Stomach (tissue), 4 donors: Measurements from ENCODE around the gene SBF2.

ENCODE experiments used
- EP300 ChIP-seq: sonication (generic); formaldehyde crosslinking; IDR thresholded peaks from one replicate; pipeline ENCODE4 v1.6.1; 2017; ENCODE audit warnings: antibody characterized with exemption
- POLR2A ChIP-seq, 4 donors: fragments of 450-650 bp; IDR thresholded peaks; one replicate each; pipeline ENCODE4 v1.6.1; 2016; ENCODE audit warnings: antibody characterized with exemption in 4 of 4, control low read depth in 2 of 4, mild to moderate bottlenecking in 1 of 4, moderate library complexity in 1 of 4
- TF ChIP-seq, protein P1 (sequence below), 7 experiments: fragments of 450-650 bp in 4 of 7; fragments of 200-600 bp in 3 of 7; sonication (generic) in 3 of 7; IDR thresholded peaks; one replicate each; pipeline ENCODE4 v1.5.1; 2016 to 2019; ENCODE audit warnings: antibody characterized with exemption in 7 of 7, control low read depth in 2 of 7, mild to moderate bottlenecking in 1 of 7

DNA sequence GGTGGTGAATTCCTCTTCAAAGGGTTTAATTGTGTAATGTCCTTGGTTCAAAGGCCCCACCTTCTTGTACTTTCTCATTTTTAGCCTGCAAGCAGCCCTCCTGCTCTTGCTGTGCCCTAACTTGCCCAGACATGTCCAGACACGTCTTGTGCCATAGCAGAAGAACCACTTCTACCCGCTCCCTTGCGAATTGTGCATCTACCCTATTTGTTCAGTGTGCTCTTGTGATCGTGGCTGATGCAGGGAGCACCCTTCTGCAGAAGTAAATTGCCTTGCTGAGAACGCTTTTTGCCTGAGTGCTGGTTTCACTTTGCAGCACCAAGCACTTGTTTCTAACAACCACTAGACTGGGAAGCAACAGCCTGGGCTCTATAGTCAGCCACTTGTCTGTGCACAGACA lies 249.4 kb downstream of the SBF2 start:
- TF ChIP-seq, protein P1, sequence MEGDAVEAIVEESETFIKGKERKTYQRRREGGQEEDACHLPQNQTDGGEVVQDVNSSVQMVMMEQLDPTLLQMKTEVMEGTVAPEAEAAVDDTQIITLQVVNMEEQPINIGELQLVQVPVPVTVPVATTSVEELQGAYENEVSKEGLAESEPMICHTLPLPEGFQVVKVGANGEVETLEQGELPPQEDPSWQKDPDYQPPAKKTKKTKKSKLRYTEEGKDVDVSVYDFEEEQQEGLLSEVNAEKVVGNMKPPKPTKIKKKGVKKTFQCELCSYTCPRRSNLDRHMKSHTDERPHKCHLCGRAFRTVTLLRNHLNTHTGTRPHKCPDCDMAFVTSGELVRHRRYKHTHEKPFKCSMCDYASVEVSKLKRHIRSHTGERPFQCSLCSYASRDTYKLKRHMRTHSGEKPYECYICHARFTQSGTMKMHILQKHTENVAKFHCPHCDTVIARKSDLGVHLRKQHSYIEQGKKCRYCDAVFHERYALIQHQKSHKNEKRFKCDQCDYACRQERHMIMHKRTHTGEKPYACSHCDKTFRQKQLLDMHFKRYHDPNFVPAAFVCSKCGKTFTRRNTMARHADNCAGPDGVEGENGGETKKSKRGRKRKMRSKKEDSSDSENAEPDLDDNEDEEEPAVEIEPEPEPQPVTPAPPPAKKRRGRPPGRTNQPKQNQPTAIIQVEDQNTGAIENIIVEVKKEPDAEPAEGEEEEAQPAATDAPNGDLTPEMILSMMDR (IDR thresholded peaks at IDR 0.05), result no peak
- no peak for TF ChIP-seq POLR2A (IDR thresholded peaks at IDR 0.05)
- no peak for TF ChIP-seq EP300
